Renal cortex interstitium (tissue), 11 donors: ENCODE data around the gene CEMIP. TPM values are rescaled to one million over a fixed set of nuclear protein-coding genes. Genes with fewer than 3 reads are reported as not detected.

Experiments used
- DNase-seq, 11 donors: peaks; one replicate each; pipeline ENCODE4 v3.0.0-alpha.2; 2013; ENCODE audit warnings: low read depth in 9 of 11, low spot score in 4 of 11; ENCODE audit errors: extremely low read depth in 1 of 11
- polyA plus RNA-seq, 3 donors: library from polyadenylated mRNA; unstranded; fragments of 120-200 nt; gene quantifications; one replicate each; pipeline ENCODE4 v1.2.1, GENCODE V29; 2013; ENCODE audit not compliant: insufficient read length in 3 of 3

The CEMIP gene
- polyA plus RNA-seq, 3 donors: 3.5 to 5.4 (median 5.3) TPM

GRCh38 chr15:80803580-80804525 is 24.7 kb downstream of the CEMIP start:
- DNase-seq: no peak

DNA sequence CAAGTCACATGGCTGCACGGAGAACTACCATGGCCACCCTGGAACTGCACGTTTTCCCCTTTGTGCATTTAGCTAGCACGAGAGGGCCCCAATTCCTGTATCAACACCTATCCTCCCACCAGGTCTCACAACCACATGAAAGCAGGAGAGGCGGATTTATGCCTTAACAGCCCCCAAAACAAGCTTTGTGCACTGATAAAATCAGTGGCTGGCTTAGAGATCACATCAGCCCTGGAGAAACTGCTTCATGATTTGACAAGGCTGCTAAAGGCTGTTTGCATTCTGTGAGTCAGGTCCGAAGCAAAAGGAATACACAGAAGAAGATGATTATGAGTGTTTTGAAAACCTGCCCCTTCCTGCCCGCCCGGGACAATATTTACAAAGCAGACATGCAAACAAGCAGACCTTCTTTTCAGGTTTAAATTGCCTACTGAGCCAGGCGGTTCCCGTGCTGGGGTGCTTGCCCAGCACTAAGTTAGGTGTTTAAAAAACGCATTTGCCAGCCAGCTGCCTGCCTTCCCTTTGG is 25.9 kb downstream of the CEMIP start:
- no peak for DNase-seq

GRCh38 chr15:80811781-80812315 is 32.7 kb downstream of the CEMIP start:
- no peak for DNase-seq

DNA sequence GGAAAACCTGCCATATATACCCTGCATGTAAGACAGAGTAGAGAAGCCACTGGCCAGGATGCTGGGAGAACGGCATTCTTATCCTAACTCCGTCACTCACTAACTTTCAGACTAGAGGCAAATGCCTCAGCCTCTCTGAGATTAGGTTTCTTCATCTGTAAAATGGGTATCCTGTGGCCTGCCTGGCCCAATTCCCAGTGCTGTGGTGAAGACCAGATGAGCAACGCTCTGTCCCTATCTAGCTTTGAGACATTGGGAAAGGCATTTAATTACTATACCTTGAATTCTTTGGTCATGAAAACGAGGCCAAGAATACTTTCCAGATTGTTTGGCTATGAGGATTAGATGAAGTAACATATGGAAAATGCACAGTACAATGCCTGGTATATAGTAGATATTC is 35.9 kb downstream of the CEMIP start:
- DNase-seq: no peak

DNA sequence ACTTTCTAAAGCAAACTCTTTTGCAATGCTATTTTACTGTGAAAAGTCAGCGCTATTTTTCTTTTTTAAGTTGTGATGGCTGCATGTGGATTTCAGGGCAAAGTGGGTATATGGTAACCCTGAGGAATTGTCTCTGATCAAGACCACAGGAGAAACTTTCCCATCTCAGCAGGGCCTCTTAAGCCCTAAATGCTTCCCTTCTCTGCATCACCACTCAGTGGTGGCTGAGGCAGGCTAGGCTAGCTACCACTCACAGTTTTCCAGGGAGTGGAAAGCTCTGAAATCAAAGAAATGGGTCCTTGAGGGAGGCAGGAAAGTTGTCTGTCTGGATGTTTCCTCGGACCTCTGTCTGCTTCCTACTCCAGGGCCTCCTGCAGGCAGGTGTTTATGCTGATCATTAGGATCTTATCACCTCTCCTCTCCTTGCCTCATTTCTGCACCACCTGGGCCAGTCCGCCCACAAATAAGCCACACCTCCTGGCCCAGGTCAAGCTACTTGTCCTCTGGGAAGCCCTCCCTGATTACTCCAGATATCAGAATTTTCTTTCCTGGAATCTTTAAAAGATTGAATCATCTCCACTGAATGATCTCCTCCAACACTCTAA is 37.0 kb downstream of the CEMIP start:
- no peak for DNase-seq

GRCh38 chr15:80816936-80817335 is 37.8 kb downstream of the CEMIP start:
- no peak for DNase-seq

DNA sequence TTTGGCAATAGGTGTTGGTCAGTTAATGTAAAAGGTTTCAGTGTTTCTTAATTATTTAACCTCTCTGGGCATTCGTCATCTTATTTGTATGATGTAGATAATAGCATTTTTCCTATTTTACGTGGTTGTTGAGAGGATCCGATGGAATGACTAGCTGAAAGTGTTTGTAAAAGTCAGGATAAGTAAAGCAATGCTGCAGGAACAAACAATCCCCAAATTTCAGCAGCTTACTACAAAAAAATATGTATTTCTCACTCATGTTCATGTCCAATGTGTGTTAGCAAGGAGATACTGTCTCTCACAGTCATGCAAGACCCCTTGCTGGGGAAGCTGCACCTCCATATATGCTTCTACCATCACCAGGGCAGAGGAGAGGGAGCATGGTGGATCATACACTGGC is 38.7 kb downstream of the CEMIP start:
- no peak for DNase-seq

DNA sequence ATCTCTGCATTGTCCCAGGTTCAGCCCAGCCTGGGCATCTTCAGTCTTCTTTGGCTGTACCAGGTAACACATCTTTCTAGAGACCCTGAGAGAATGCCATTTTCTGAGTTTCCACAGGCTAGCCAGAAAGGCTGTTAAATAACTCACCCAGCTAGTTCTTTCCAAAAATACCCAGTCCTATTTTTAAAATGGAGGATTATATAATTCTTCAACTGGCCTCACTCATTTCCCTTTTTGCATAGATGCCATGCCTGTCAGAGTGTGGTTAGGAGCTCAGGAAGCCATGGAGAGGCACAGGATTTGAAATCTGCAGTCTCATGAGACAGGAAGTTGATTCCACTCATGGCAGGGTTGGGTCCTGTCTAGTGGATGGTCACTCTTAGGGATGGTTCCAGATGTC is 39.8 kb downstream of the CEMIP start:
- no peak for DNase-seq

DNA sequence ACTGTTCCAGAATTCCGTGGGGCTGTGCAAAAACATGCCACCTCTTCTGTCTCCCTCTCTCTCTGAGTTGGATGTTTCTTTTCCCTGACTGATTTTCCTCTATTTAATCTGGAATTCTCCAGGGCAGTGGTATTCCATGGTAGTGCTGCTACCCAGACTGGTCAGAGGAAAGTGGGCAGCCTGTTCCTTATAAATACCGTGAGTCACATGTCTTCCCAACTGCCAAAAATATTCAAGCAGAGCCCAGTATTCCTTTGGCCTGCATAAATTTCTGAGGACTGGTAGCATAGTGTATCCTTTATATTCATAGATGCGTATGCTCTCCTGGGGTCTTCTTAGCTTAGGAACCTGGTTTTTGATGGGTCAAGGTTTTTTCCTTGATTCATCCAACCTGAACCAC is 40.9 kb downstream of the CEMIP start:
- no peak for DNase-seq

- DNase-seq: no peak
Observed at GRCh38 chr15:80822256-80822655, 43.1 kb downstream of the CEMIP start.

DNA sequence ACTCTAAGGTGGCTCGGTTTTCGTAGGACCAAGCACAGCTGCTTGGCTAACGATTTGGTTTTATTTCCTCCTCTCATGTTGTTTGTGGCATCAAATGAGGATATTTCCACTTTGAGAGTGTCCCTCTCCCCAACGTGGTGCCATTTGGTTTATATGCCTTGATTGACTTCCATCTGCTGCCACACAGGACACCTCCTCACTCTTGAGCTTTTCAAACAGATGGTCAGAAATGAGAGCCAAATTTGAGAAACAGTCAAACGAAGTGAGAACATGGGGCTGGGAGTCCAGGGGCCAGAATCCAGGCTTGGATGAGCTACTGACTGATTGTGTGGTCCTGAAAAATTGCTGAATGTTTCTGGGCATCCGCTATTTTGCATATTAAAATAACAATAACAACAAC is 43.5 kb downstream of the CEMIP start:
- DNase-seq: no peak

GRCh38 chr15:80823120-80823519 is 44.0 kb downstream of the CEMIP start:
- no peak for DNase-seq

GRCh38 chr15:80823995-80824394 is 44.8 kb downstream of the CEMIP start:
- DNase-seq: no peak

DNA sequence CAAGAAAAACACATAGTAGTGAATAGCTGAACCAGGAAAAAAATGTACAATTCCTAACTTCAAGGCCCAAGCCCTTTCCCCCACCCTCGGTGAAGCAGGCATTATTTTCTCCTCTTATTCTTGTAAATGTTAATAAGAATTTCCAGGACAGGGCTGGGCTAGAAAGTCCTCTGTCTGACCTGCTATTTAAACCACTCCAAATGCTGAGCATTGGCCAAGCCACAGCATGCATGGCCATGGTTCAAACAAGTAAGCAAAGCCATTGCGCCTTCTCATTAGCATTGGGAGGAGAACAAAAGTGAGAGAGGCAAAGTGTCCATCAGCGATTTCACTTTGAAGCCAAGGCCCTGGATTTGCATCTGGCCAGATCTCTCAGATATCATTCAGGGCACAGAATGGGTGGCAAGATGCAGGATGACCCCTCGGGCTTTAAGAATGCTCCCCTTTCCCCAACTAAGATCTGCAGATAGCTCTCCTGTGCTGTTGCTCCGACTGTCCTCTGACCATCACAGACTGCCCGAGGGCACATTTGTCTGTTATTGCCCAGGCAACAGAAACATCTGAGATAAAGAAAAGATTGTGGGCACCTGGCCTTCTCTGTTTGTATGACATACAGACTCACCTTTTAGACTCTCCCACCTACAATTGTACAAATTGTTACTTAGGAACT is 46.3 kb downstream of the CEMIP start:
- no peak for DNase-seq

GRCh38 chr15:80828796-80829195 is 49.6 kb downstream of the CEMIP start:
- DNase-seq: no peak

- no peak for DNase-seq
Observed at GRCh38 chr15:80830677-80831076, 51.5 kb downstream of the CEMIP start.

GRCh38 chr15:80831192-80831591 is 52.0 kb downstream of the CEMIP start:
- no peak for DNase-seq

GRCh38 chr15:80831606-80832224 is 52.5 kb downstream of the CEMIP start:
- DNase-seq: no peak

DNA sequence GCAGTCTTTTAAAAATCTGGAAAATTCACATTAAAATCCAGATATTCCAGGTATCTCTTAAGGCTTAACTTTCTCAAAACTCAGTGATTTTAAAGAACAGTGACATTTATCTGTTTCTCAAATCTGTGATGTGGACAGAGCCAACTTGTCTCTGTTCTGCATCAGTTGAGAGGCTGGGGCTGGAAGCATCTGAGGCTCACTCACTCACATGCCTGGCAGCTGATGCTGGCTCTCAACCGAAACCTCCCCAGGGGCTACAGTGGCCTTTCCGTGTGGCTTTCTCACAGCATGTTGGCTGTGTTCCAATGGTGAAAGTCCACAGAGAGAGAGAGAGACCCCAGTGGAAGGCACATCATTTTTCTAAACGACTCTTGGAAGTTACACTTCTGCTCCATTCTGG is 53.5 kb downstream of the CEMIP start:
- DNase-seq: peak in 4 of 11 donors; percentile 4 to 52 (median 16)
